Erythroblast (primary cell): Measurements from ENCODE around the gene CACNA1E.

Experiments
- GATA1 ChIP-seq: IDR thresholded peaks from 2 replicates; pipeline ENCODE4 v1.6.1; 2011; ENCODE audit warnings: low read depth, mild to moderate bottlenecking, control low read depth, low read length, moderate library complexity
- POLR2A ChIP-seq: IDR thresholded peaks from 2 replicates; pipeline ENCODE4 v1.6.1; 2011; ENCODE audit warnings: mild to moderate bottlenecking, low read length

DNA sequence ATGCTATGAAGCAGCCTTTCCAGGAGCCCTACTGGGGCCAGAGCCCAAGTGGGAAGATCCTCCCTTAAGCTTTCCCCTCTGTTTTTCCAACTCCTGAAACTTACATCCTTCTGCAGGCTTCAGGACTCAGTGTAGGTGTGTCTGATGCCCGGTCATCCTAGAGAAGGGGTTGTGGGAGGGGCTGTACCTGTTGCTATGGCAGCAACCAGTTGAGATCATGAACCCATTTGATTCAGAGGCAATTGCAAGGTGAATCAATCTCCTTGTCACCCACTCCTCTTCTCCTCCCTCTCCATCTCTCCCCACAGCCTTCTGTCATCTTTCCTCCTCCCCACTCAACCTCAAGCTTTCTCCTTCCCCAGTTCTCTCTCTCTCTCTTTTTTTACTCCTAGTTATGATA is 151.8 kb downstream of the CACNA1E start:
- TF ChIP-seq POLR2A (no peak), GATA1 (no peak)
